GM19025 (cell line): ENCODE measurements around the gene NET1.
A peak's percentile ranks its signal among the peaks of the same experiment; 100 is the strongest.
"Not testable (repeated sequence)": the region's sequence is repeated elsewhere in the genome, so short reads cannot be mapped to it uniquely, and the experiment has no call there.

Experiments
- ATAC-seq: cut with Tn5 transposase; IDR thresholded peaks from one replicate; pipeline ENCODE4 v1.9.1; 2021; ENCODE audit warnings: mild to moderate bottlenecking, low read depth, moderate library complexity; ENCODE audit not compliant: unreplicated experiment

Gene NET1

GRCh38 chr10:5412277-5412941, at the start of gene NET1:
Gene NET1 (plus strand): TSS chr10:5412557. CDS start chr10:5412693, 136 bp downstream.
- peak; percentile 98 for ATAC-seq

- ATAC-seq = no peak
Observed at GRCh38 chr10:5362873-5363272, 49.5 kb upstream of the NET1 start.

GRCh38 chr10:5364374-5364773, 48.0 kb upstream of the NET1 start:
- no peak for ATAC-seq

- no peak for ATAC-seq
Observed at GRCh38 chr10:5364890-5365338, 47.4 kb upstream of the NET1 start, which contains the start of gene UCN3. Gene UCN3 (plus strand): TSS chr10:5364966. CDS start chr10:5373721, 8,755 bp downstream.

- ATAC-seq = no peak
Observed at GRCh38 chr10:5365928-5366327, 46.4 kb upstream of the NET1 start.

- no peak for ATAC-seq
Observed at GRCh38 chr10:5369362-5370158, 42.8 kb upstream of the NET1 start.

GRCh38 chr10:5370493-5371352, 41.6 kb upstream of the NET1 start:
- ATAC-seq = no peak

- ATAC-seq = no peak
Observed at GRCh38 chr10:5373307-5373706, 39.0 kb upstream of the NET1 start.

- ATAC-seq = no peak
Observed at GRCh38 chr10:5373891-5374611, 38.3 kb upstream of the NET1 start.

- ATAC-seq = no peak
Observed at GRCh38 chr10:5376450-5376849, 35.9 kb upstream of the NET1 start.

GRCh38 chr10:5379202-5379601, 33.2 kb upstream of the NET1 start:
- not testable (repeated sequence) for ATAC-seq

GRCh38 chr10:5380395-5380794, 32.0 kb upstream of the NET1 start:
- not testable (repeated sequence) for ATAC-seq

GRCh38 chr10:5381187-5381586, 31.2 kb upstream of the NET1 start:
- no peak for ATAC-seq

- ATAC-seq = no peak
Observed at GRCh38 chr10:5385224-5385623, 27.1 kb upstream of the NET1 start.

GRCh38 chr10:5387169-5387568, 25.2 kb upstream of the NET1 start:
- no peak for ATAC-seq

- ATAC-seq = no peak
Observed at GRCh38 chr10:5390607-5391205, 21.7 kb upstream of the NET1 start.

- ATAC-seq = no peak
Observed at GRCh38 chr10:5391790-5392189, 20.6 kb upstream of the NET1 start.

- no peak for ATAC-seq
Observed at GRCh38 chr10:5393529-5393928, 18.8 kb upstream of the NET1 start.

GRCh38 chr10:5395168-5395567, 17.2 kb upstream of the NET1 start:
- no peak for ATAC-seq
